GM12875 (cell line): ENCODE measurements around the gene FRMD4A.
"Not testable (repeated sequence)": the region's sequence is repeated elsewhere in the genome, so short reads cannot be mapped to it uniquely, and the experiment has no call there.

Experiments
- H3K4me3 ChIP-seq: one replicate; pipeline ENCODE4 v1.5.1; 2011; ENCODE audit warnings: low read depth, low read length, control low read depth
- TF ChIP-seq, protein P1 (sequence below): IDR thresholded peaks from 2 replicates; pipeline ENCODE4 v1.5.1; 2011; ENCODE audit warnings: low read depth, mild to moderate bottlenecking, control low read depth, inconsistent platforms, low read length, moderate library complexity, borderline replicate concordance; ENCODE audit not compliant: insufficient read depth

The FRMD4A gene

DNA sequence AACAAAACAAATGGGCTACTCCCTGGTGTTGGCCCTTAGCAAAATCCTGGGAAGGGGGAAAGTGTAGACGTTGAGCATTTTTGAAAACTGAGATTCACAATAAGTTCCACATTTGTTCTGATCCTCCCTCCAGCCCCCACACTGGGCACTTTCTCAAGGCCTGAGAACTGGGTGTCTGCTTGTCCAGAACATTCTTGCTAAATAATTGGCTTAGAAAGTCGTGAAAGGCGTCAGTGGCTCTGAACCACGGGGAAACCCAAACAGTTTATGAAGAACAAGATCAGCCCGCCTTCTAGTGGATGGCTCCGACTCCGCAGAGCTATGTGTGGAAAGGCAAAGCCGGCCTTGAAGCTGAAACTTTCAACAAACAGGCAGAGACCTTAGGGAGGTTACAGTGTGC lies 373.9 kb downstream of the FRMD4A start:
- TF ChIP-seq, protein P1, sequence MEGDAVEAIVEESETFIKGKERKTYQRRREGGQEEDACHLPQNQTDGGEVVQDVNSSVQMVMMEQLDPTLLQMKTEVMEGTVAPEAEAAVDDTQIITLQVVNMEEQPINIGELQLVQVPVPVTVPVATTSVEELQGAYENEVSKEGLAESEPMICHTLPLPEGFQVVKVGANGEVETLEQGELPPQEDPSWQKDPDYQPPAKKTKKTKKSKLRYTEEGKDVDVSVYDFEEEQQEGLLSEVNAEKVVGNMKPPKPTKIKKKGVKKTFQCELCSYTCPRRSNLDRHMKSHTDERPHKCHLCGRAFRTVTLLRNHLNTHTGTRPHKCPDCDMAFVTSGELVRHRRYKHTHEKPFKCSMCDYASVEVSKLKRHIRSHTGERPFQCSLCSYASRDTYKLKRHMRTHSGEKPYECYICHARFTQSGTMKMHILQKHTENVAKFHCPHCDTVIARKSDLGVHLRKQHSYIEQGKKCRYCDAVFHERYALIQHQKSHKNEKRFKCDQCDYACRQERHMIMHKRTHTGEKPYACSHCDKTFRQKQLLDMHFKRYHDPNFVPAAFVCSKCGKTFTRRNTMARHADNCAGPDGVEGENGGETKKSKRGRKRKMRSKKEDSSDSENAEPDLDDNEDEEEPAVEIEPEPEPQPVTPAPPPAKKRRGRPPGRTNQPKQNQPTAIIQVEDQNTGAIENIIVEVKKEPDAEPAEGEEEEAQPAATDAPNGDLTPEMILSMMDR = no peak
- no peak overlapping the region for H3K4me3 ChIP-seq

GRCh38 chr10:13955409-13956068 lies 375.2 kb downstream of the FRMD4A start:
- no peak overlapping the region for H3K4me3 ChIP-seq
- TF ChIP-seq, protein P1 = no peak

GRCh38 chr10:13954195-13954594 lies 376.5 kb downstream of the FRMD4A start:
- H3K4me3 ChIP-seq = not testable (repeated sequence)

DNA sequence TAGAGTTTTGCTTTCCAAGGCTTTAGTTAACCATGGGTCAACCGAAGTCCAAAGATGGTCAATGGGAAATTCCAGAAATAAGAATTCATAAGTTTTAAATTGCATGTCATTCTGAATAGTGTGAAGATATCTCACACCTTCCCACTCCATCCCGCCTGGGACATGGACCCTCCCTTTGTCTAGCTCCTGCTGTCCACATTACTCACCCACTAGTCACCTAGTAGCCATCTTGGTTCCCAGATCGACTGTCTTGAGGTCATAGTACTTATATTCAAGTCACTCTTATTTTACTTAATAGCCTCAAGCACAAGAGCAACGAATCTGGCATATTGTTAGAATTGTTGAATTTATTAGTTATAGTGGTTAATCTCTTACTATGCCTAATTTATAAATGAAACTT lies 377.4 kb downstream of the FRMD4A start:
- TF ChIP-seq, protein P1 = no peak
- H3K4me3 ChIP-seq = no peak overlapping the region

DNA sequence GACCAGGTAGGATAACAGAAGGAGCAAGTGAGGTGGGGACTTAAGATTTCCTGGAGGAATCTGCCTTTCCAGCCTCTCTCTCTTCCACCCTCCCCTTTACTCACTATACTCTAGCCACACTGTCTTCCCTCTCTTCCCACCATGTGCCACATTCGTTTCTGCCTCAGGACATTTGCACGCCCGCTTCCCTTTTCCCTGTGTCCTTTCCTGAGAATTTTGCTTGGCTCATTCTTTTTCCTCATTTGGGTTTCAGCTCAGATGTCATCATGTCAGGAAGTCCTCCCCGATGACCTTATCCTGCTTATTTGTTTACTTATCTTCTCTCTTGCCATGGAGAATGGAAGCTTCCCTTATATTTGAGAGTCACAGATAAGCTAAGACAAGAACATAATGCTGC lies 380.2 kb downstream of the FRMD4A start:
- TF ChIP-seq, protein P1 = no peak
- no peak overlapping the region for H3K4me3 ChIP-seq

DNA sequence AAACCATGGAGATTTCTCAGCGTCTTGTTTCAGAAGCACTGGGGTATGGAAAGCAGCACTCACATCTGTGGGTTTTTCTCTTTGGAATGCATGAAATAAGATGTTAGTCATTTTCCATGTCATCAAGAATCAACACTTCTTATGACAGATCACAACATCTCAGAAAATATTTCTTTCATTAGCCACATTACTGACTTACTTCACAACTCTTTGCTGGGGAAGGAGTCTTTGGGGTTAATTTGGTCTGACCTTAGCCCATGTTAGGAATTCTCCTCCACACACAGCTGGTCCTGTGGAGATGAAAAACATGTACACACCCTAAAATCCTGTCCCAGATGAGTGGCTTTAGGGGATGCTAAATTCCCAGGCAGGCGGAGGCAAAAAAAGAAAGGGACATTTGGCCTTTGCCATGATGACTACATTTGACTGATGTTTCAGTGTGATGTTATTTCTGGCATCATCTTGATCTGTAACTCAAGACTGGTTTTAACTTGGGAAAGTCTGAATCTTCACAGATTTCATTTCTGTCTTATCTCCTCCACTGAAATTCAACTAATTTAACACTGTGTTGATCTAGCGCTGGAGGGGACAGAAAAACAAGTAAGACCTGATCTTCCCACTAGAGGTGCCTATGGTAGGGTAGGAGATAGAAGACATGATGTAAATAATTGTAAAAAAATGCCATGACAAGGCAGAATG lies 380.7 kb downstream of the FRMD4A start:
- TF ChIP-seq, protein P1 = no peak
- H3K4me3 ChIP-seq = no peak overlapping the region

DNA sequence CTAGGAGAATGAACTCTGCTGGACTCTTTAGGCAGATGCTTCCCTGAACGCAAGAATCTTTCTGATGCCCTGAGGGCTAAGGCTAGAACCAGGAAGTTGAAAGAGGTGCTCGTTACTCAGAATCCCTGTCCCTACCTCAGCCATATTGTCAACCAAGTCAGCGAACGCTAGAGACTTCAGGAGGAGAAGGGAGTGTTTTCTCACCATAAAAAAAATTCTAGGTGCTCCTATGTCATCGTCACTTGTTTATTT lies 384.6 kb downstream of the FRMD4A start:
- H3K4me3 ChIP-seq = no peak overlapping the region
- TF ChIP-seq, protein P1 = no peak
